Suprapubic skin (tissue), 4 donors: ENCODE results near the gene TOR4A.

Source experiments
- CTCF ChIP-seq, 2 donors: fragments of 200-600 bp in 1 of 2; fragments of 450-650 bp in 1 of 2; sonication (generic) in 1 of 2; IDR thresholded peaks; one replicate each; pipeline ENCODE4 v1.5.1; 2016 to 2019; ENCODE audit warnings: antibody characterized with exemption in 2 of 2, mild to moderate bottlenecking in 1 of 2, moderate library complexity in 1 of 2
- EP300 ChIP-seq: sonication (generic); formaldehyde crosslinking; IDR thresholded peaks from one replicate; pipeline ENCODE4 v1.6.1; 2017; ENCODE audit warnings: antibody characterized with exemption
- POLR2A ChIP-seq, 2 donors: fragments of 450-650 bp; IDR thresholded peaks; one replicate each; pipeline ENCODE4 v1.6.1; 2017; ENCODE audit warnings: antibody characterized with exemption in 2 of 2, mild to moderate bottlenecking in 2 of 2, moderate library complexity in 2 of 2
- POLR2AphosphoS5 ChIP-seq, 3 donors: sonication (generic); formaldehyde crosslinking; IDR thresholded peaks; one replicate each; pipeline ENCODE4 v1.6.1; 2017; ENCODE audit warnings: antibody characterized with exemption in 3 of 3

- TF ChIP-seq CTCF (IDR thresholded peaks at IDR 0.05) (no peak), POLR2AphosphoS5 (IDR thresholded peaks at IDR 0.05) (no peak), EP300 (no peak), POLR2A (IDR thresholded peaks at IDR 0.05) (no peak)
Measured at GRCh38 chr9:137293094-137293481, 15.6 kb downstream of the TOR4A start.
